GM12874 (cell line): ENCODE results near the gene OSBPL8.

ENCODE experiments used
- CTCF ChIP-seq: IDR thresholded peaks from 2 replicates; pipeline ENCODE4 v1.5.1; 2011; ENCODE audit warnings: low read depth, mild to moderate bottlenecking, control low read depth, low read length, moderate library complexity; ENCODE audit not compliant: insufficient read depth

The OSBPL8 gene

GRCh38 chr12:76559400-76560085 lies at the start of gene OSBPL8:
Gene OSBPL8, minus strand, starts transcription at chr12:76559771. Its CDS starts 72,220 bp downstream, at chr12:76487551.
- TF ChIP-seq CTCF = peak; percentile 32; the same call in 1 of the 2 replicates

- TF ChIP-seq CTCF = no peak
Observed at GRCh38 chr12:76608070-76608469, 48.5 kb upstream of the OSBPL8 start.

GRCh38 chr12:76595056-76595455 lies 35.5 kb upstream of the OSBPL8 start:
- TF ChIP-seq CTCF = no peak

- TF ChIP-seq CTCF = no peak
Observed at GRCh38 chr12:76591476-76591875, 31.9 kb upstream of the OSBPL8 start.

- no peak for TF ChIP-seq CTCF
Observed at GRCh38 chr12:76590131-76590530, 30.6 kb upstream of the OSBPL8 start.

- no peak for TF ChIP-seq CTCF
Observed at GRCh38 chr12:76588881-76589565, 29.5 kb upstream of the OSBPL8 start.

- no peak for TF ChIP-seq CTCF
Observed at GRCh38 chr12:76587428-76588178, 28.0 kb upstream of the OSBPL8 start.
